Measurements from ENCODE around the gene MPHOSPH10.

Gene MPHOSPH10

DNA sequence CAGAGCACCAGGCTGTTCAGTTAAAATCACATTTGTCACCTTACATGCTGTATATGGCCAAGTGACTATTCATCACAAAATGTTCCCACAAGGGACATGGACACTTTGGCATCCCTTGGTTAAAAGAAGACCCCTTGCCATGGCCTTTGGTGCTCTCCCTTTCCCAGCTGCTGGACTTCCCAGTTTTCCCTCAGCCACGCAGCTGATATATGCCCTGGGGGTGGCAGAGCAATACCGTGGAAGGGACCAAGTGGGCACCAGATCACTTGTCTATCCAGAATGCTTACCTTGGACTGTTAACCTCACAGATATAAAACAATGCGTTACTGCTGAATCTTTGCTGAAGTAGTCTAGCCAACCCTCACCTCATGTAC lies 61.1 kb downstream of the MPHOSPH10 start:
- Histone ChIP-seq H3K36me3 (ENCODE audit: insufficient read depth, low read length) (no peaks in the 10 kb centered on the region), H2AFZ (ENCODE audit: low read length) (no peak overlapping the region), H3K9ac (ENCODE audit: low read depth, low read length, poor library complexity, severe bottlenecking) (no peak overlapping the region), H4K20me1 (ENCODE audit: insufficient read depth, low read length, poor library complexity, severe bottlenecking) (no peaks in the 10 kb centered on the region), H3K9me2 (replicated peaks; ENCODE audit: low read depth, low read length) (no peaks in the 10 kb centered on the region), H3K27me3 (ENCODE audit: insufficient read depth, low read length, poor library complexity, severe bottlenecking) (no peaks in the 10 kb centered on the region), H3K4me2 (ENCODE audit: low read depth, low read length, poor library complexity, severe bottlenecking) (no peak overlapping the region), H3K9me3 (ENCODE audit: insufficient read depth, low read depth, low read length) (no peaks in the 10 kb centered on the region), H3F3A (ENCODE audit: low read depth) (no peaks in the 10 kb centered on the region), H3K4me3 (ENCODE audit: low read length, poor library complexity, severe bottlenecking) (no peak overlapping the region), H3K4me1 (ENCODE audit: insufficient read depth, low read length, poor library complexity, severe bottlenecking) (no peaks in the 10 kb centered on the region), H3K79me2 (ENCODE audit: insufficient read depth, low read length) (no peaks in the 10 kb centered on the region)
- no peak for TF ChIP-seq EZH2phosphoT487 (IDR thresholded peaks at IDR 0.05; ENCODE audit: borderline replicate concordance)
- TF ChIP-seq, protein P1, sequence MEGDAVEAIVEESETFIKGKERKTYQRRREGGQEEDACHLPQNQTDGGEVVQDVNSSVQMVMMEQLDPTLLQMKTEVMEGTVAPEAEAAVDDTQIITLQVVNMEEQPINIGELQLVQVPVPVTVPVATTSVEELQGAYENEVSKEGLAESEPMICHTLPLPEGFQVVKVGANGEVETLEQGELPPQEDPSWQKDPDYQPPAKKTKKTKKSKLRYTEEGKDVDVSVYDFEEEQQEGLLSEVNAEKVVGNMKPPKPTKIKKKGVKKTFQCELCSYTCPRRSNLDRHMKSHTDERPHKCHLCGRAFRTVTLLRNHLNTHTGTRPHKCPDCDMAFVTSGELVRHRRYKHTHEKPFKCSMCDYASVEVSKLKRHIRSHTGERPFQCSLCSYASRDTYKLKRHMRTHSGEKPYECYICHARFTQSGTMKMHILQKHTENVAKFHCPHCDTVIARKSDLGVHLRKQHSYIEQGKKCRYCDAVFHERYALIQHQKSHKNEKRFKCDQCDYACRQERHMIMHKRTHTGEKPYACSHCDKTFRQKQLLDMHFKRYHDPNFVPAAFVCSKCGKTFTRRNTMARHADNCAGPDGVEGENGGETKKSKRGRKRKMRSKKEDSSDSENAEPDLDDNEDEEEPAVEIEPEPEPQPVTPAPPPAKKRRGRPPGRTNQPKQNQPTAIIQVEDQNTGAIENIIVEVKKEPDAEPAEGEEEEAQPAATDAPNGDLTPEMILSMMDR (conservative IDR thresholded peaks at IDR 0.05; ENCODE audit: low read length) = no peak
